ENCODE results near the gene HMOX1. TPM values are rescaled to one million over a fixed set of nuclear protein-coding genes. Genes with fewer than 3 reads are reported as not detected.

The HMOX1 gene
- total RNA-seq, 6 experiments from 2014 or later: 15.7 to 255 (median 47.2) TPM

- no peaks in the 10 kb centered on the region for H3K9me3 ChIP-seq
- DNase-seq (peak; percentile 84 to 88 (median 87)), ATAC-seq (peak; percentile 3 to 28 (median 15))
- peaks cover 0 to 52% (median 15%) of the 10 kb centered on the region in 4 donors for H3K4me1 ChIP-seq
- 42% methylated on average over 16 of the region's 17 CpGs for WGBS (ENCODE audit: insufficient coverage, low coverage, low lambda C conversion rate, missing lambda C conversion rate)
- H3K27me3 ChIP-seq: no peaks in the 10 kb centered on the region
- H3K27ac ChIP-seq: peak overlapping the region; percentile 12 to 74 (median 70)
- intact Hi-C loops (cut with DNase I): no loop called here
- no peak for TF ChIP-seq POLR2A (IDR thresholded peaks at IDR 0.05)
- TF ChIP-seq CTCF (IDR thresholded peaks at IDR 0.05): no peak
- no peak overlapping the region for H3K4me3 ChIP-seq
- no peaks in the 10 kb centered on the region for H3K36me3 ChIP-seq
Measured at GRCh38 chr22:35376728-35377472, 4.0 kb upstream of the HMOX1 start.

- Histone ChIP-seq H3K27me3 (no peaks in the 10 kb centered on the region), H3K4me1 (peaks cover 0 to 55% (median 13%) of the 10 kb centered on the region in 4 donors), H3K27ac (peak overlapping the region; percentile 12 to 74 (median 70)), H3K36me3 (no peaks in the 10 kb centered on the region), H3K4me3 (no peak overlapping the region), H3K9me3 (no peaks in the 10 kb centered on the region)
- WGBS (ENCODE audit: insufficient coverage, low coverage, low lambda C conversion rate, missing lambda C conversion rate): 100% methylated on average over 1 of the region's 3 CpGs
- TF ChIP-seq POLR2A (IDR thresholded peaks at IDR 0.05) (no peak), CTCF (IDR thresholded peaks at IDR 0.05) (no peak)
- DNase-seq (no peak), ATAC-seq (no peak)
- intact Hi-C loops (cut with DNase I): no loop called here
Measured at GRCh38 chr22:35377735-35378134, 3.2 kb upstream of the HMOX1 start.

- Histone ChIP-seq H3K4me1 (peaks cover 0 to 64% (median 16%) of the 10 kb centered on the region in 4 donors), H3K4me3 (no peak overlapping the region), H3K9me3 (no peaks in the 10 kb centered on the region), H3K36me3 (peaks cover 0 to 7% (median 0%) of the 10 kb centered on the region in 4 donors), H3K27ac (peak overlapping the region in 1 of 3 donors; percentile 74), H3K27me3 (no peaks in the 10 kb centered on the region)
- no peak for DNase-seq
- no peak for TF ChIP-seq POLR2A (IDR thresholded peaks at IDR 0.05)
- TF ChIP-seq CTCF (IDR thresholded peaks at IDR 0.05): no peak
- WGBS (ENCODE audit: insufficient coverage, low coverage, low lambda C conversion rate, missing lambda C conversion rate): 81% methylated on average over 2 of the region's 3 CpGs
- intact Hi-C loops (cut with DNase I): no loop called here
- ATAC-seq: no peak
Measured at GRCh38 chr22:35378621-35379020, 2.3 kb upstream of the HMOX1 start.

GRCh38 chr22:35379146-35379993 lies 1.5 kb upstream of the HMOX1 start:
- H3K36me3 ChIP-seq: peaks cover 0 to 8% (median 0%) of the 10 kb centered on the region in 4 donors
- intact Hi-C loops (cut with DNase I): no loop called here
- 61% methylated on average over 9 of the region's 10 CpGs for WGBS (ENCODE audit: insufficient coverage, low coverage, low lambda C conversion rate, missing lambda C conversion rate)
- no peak for TF ChIP-seq POLR2A (IDR thresholded peaks at IDR 0.05)
- no peak for TF ChIP-seq CTCF (IDR thresholded peaks at IDR 0.05)
- H3K27me3 ChIP-seq: no peaks in the 10 kb centered on the region
- peak overlapping the region in 2 of 3 donors; percentile 69 to 74 for H3K27ac ChIP-seq
- H3K9me3 ChIP-seq: no peaks in the 10 kb centered on the region
- DNase-seq (no peak), ATAC-seq (peak in 1 of 4 donors; percentile 34)
- H3K4me3 ChIP-seq: no peak overlapping the region
- peaks cover 0 to 71% (median 20%) of the 10 kb centered on the region in 4 donors for H3K4me1 ChIP-seq
